ENCODE measurements around the gene ALPL. TPM values are rescaled to one million over a fixed set of nuclear protein-coding genes. Genes with fewer than 3 reads are reported as not detected.
A peak's percentile ranks its signal among the peaks of the same experiment; 100 is the strongest.

The ALPL gene
- total and polyA plus RNA-seq, 9 of the 15 experiments (the other 6 are each of a cell fraction or from before 2014, with no cell fraction given), result 0.04 to 0.38 (median 0.18) TPM; not detected in 4

DNA sequence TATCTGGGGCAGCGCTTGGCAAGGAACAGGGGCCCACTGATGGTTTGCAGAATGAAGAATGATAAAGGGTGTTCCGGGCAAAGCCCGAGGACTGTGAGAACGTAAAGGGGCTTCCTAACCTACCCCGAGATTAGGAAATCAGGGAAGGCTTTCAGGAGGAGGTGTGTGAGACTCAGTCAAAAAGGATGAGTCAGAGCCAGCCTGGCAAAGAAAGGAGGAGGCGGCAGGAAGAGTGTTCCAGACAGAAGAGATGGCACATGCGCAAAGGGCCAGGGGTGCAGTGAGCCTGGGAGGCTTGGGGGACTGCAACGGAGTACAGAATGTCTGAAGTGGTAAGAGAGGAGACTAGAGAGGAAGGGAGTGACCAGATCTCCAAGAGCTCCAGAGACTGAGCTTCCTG is 89.7 kb downstream of the ALPL start (continued):
- TF ChIP-seq HNRNPK (IDR thresholded peaks at IDR 0.05; ENCODE audit: low read depth, low read length, poor library complexity, severe bottlenecking) (no peak), ZNF253 (CRISPR knock-in tag; conservative IDR thresholded peaks at IDR 0.05) (no peak), ZNF133 (CRISPR knock-in tag; IDR thresholded peaks at IDR 0.05) (no peak), E4F1 (CRISPR knock-in tag; IDR thresholded peaks at IDR 0.05; ENCODE audit: borderline replicate concordance) (no peak), CGGBP1 (CRISPR knock-in tag; IDR thresholded peaks at IDR 0.05) (no peak), BRCA1 (IDR thresholded peaks at IDR 0.05) (no peak), BRCA1 (CRISPR knock-in tag; IDR thresholded peaks at IDR 0.05) (no peak), SIN3A (IDR thresholded peaks at IDR 0.05; ENCODE audit: borderline replicate concordance in 2 of 2, control insufficient read depth in 1 of 2, low read depth in 2 of 2, low read length in 2 of 2) (no peak), ZSCAN29 (IDR thresholded peaks at IDR 0.05) (no peak), ZEB2 (IDR thresholded peaks at IDR 0.05) (no peak), KAT7 (CRISPR knock-in tag; IDR thresholded peaks at IDR 0.05; ENCODE audit: borderline replicate concordance) (no peak), CREBBP (IDR thresholded peaks at IDR 0.05; ENCODE audit: low read depth, low read length) (no peak), HDAC2 (IDR thresholded peaks at IDR 0.05) (peak; percentile 66), MCM5 (IDR thresholded peaks at IDR 0.05; ENCODE audit: low read depth) (no peak), STAT5A (IDR thresholded peaks at IDR 0.05; ENCODE audit: borderline replicate concordance, low read length) (no peak), SMARCA5 (IDR thresholded peaks at IDR 0.05) (peak; percentile 94), POLR2AphosphoS5 (IDR thresholded peaks at IDR 0.05; ENCODE audit: control insufficient read depth, insufficient read depth, low read depth, low read length) (no peak), ZNF589 (CRISPR knock-in tag; IDR thresholded peaks at IDR 0.05; ENCODE audit: low read depth) (no peak), CBX1 (IDR thresholded peaks at IDR 0.05; ENCODE audit: low read depth) (no peak), JUND (IDR thresholded peaks at IDR 0.05; ENCODE audit: borderline replicate concordance, low read depth, low read length) (peak; percentile 32; the same call in 1 of the 2 replicates), JUND (tag; IDR thresholded peaks at IDR 0.05; ENCODE audit: borderline replicate concordance, low read depth, low read length) (no peak), DMBX1 (CRISPR knock-in tag; IDR thresholded peaks at IDR 0.05; ENCODE audit: borderline replicate concordance) (no peak), KDM1A (IDR thresholded peaks at IDR 0.05) (peak; percentile 62 to 64; a peak in 3 of 4 replicates)
- TF ChIP-seq, protein P1, sequence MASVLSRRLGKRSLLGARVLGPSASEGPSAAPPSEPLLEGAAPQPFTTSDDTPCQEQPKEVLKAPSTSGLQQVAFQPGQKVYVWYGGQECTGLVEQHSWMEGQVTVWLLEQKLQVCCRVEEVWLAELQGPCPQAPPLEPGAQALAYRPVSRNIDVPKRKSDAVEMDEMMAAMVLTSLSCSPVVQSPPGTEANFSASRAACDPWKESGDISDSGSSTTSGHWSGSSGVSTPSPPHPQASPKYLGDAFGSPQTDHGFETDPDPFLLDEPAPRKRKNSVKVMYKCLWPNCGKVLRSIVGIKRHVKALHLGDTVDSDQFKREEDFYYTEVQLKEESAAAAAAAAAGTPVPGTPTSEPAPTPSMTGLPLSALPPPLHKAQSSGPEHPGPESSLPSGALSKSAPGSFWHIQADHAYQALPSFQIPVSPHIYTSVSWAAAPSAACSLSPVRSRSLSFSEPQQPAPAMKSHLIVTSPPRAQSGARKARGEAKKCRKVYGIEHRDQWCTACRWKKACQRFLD (CRISPR knock-in tag; IDR thresholded peaks at IDR 0.05), result no peak
- TF ChIP-seq, protein P2, sequence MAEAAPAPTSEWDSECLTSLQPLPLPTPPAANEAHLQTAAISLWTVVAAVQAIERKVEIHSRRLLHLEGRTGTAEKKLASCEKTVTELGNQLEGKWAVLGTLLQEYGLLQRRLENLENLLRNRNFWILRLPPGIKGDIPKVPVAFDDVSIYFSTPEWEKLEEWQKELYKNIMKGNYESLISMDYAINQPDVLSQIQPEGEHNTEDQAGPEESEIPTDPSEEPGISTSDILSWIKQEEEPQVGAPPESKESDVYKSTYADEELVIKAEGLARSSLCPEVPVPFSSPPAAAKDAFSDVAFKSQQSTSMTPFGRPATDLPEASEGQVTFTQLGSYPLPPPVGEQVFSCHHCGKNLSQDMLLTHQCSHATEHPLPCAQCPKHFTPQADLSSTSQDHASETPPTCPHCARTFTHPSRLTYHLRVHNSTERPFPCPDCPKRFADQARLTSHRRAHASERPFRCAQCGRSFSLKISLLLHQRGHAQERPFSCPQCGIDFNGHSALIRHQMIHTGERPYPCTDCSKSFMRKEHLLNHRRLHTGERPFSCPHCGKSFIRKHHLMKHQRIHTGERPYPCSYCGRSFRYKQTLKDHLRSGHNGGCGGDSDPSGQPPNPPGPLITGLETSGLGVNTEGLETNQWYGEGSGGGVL (CRISPR knock-in tag; IDR thresholded peaks at IDR 0.05), result no peak
